Thyroid gland (tissue), 4 donors: ENCODE results near the gene PHACTR3. TPM values are rescaled to one million over a fixed set of nuclear protein-coding genes. Genes with fewer than 3 reads are reported as not detected.

Source experiments
- DNase-seq, 2 donors: peaks; one replicate each; pipeline ENCODE4 v3.0.0-alpha.2; 2019
- H3K27ac ChIP-seq, 3 donors: fragments of 200-600 bp; sonication (generic); 1 replicate in 2 of 3; 2 replicates in 1 of 3; pipeline ENCODE4 v1.5.1; 2016 to 2019; ENCODE audit warnings: mild to moderate bottlenecking in 1 of 3, moderate library complexity in 1 of 3
- H3K27me3 ChIP-seq: fragments of 200-600 bp; sonication (generic); one replicate; pipeline ENCODE4 v1.5.1; 2019
- H3K36me3 ChIP-seq, 2 donors: fragments of 200-600 bp; sonication (generic); one replicate each; pipeline ENCODE4 v1.5.1; 2016 to 2019
- H3K4me1 ChIP-seq, 2 donors: fragments of 200-600 bp; sonication (generic); one replicate each; pipeline ENCODE4 v1.5.1; 2017 to 2019
- H3K4me3 ChIP-seq, 3 donors: fragments of 200-600 bp; sonication (generic); replicated peaks in 1 of 3; 1 replicate in 2 of 3; 2 replicates in 1 of 3; pipeline ENCODE4 v1.5.1; 2016; ENCODE audit warnings: mild to moderate bottlenecking in 1 of 3
- H3K9me3 ChIP-seq: fragments of 200-600 bp; sonication (generic); one replicate; pipeline ENCODE4 v1.5.1; 2017
- CTCF ChIP-seq, 6 experiments: fragments of 200-600 bp in 3 of 6; fragments of 450-650 bp in 3 of 6; sonication (generic) in 3 of 6; IDR thresholded peaks; one replicate each; pipeline ENCODE4 v1.5.1; 2016 to 2019; ENCODE audit warnings: antibody characterized with exemption in 6 of 6, mild to moderate bottlenecking in 2 of 6, inconsistent platforms in 1 of 6, moderate library complexity in 1 of 6
- POLR2A ChIP-seq, 2 donors: fragments of 450-650 bp; IDR thresholded peaks; one replicate each; pipeline ENCODE4 v1.6.1; 2017; ENCODE audit warnings: antibody characterized with exemption in 2 of 2, mild to moderate bottlenecking in 2 of 2, moderate library complexity in 1 of 2
- WGBS, 2 donors: methylation state at CpG; one replicate each; pipeline ENCODE4 v1.1.5; 2017; 5-methylcytosine and 5-hydroxymethylcytosine counted together
- intact Hi-C: fragments of 100-400 bp; cut with DNase I; formaldehyde crosslinking; loops from one replicate; pipeline ENCODE4 v1.15.1; 2023
- total RNA-seq, 4 donors: library from RNA; depleted of rRNA; stranded (reverse); fragments of >200 nt; gene quantifications; one replicate each; pipeline ENCODE4 v1.2.3, GENCODE V29; 2016

The PHACTR3 gene
- total RNA-seq, 4 donors from 2014 or later: 2.4 TPM; not detected in 3

- intact Hi-C loops: no loop called here
- 66 to 69% methylated on average over 9 of the region's 9 CpGs for WGBS, 2 donors
Observed at GRCh38 chr20:59804871-59805665, 200.7 kb downstream of the PHACTR3 start.

GRCh38 chr20:59805786-59806577, 201.6 kb downstream of the PHACTR3 start:
- TF ChIP-seq POLR2A (IDR thresholded peaks at IDR 0.05) (no peak), CTCF (IDR thresholded peaks at IDR 0.05) (no peak)
- no peak for DNase-seq
- 67 to 77% methylated on average over 24 of the region's 26 CpGs for WGBS, 2 donors

More at GRCh38 chr20:59804871-59805665, 200.7 kb downstream of the PHACTR3 start:
- no peaks in the 10 kb centered on the region for H3K4me1 ChIP-seq
- no peak overlapping the region for H3K4me3 ChIP-seq
- TF ChIP-seq CTCF (IDR thresholded peaks at IDR 0.05): no peak
- no peak for TF ChIP-seq POLR2A (IDR thresholded peaks at IDR 0.05)
- no peaks in the 10 kb centered on the region for H3K36me3 ChIP-seq
- no peak overlapping the region for H3K27ac ChIP-seq
- H3K9me3 ChIP-seq: no peaks in the 10 kb centered on the region
- no peaks in the 10 kb centered on the region for H3K27me3 ChIP-seq
- DNase-seq: no peak

GRCh38 chr20:59806578-59806975, 202.2 kb downstream of the PHACTR3 start:
- H3K9me3 ChIP-seq: no peaks in the 10 kb centered on the region
- TF ChIP-seq CTCF (IDR thresholded peaks at IDR 0.05): no peak
- TF ChIP-seq POLR2A (IDR thresholded peaks at IDR 0.05): no peak
- H3K4me1 ChIP-seq: no peaks in the 10 kb centered on the region
- no peaks in the 10 kb centered on the region for H3K36me3 ChIP-seq
- H3K27ac ChIP-seq: no peak overlapping the region
- 93 to 97% methylated on average over 10 of the region's 10 CpGs for WGBS, 2 donors
- H3K27me3 ChIP-seq: no peaks in the 10 kb centered on the region
- H3K4me3 ChIP-seq: no peak overlapping the region
- intact Hi-C loops: no loop called here
- DNase-seq: no peak

More at GRCh38 chr20:59805786-59806577, 201.6 kb downstream of the PHACTR3 start:
- Histone ChIP-seq H3K27me3 (no peaks in the 10 kb centered on the region), H3K9me3 (no peaks in the 10 kb centered on the region), H3K36me3 (no peaks in the 10 kb centered on the region), H3K27ac (no peak overlapping the region), H3K4me3 (no peak overlapping the region), H3K4me1 (no peaks in the 10 kb centered on the region)
- intact Hi-C loops: no loop called here

GRCh38 chr20:59807909-59808728, 203.8 kb downstream of the PHACTR3 start:
- Histone ChIP-seq H3K27me3 (no peaks in the 10 kb centered on the region), H3K4me3 (no peak overlapping the region), H3K27ac (no peak overlapping the region), H3K9me3 (no peaks in the 10 kb centered on the region), H3K36me3 (no peaks in the 10 kb centered on the region), H3K4me1 (no peaks in the 10 kb centered on the region)
- intact Hi-C loops: no loop called here
- no peak for DNase-seq
- TF ChIP-seq POLR2A (IDR thresholded peaks at IDR 0.05): no peak
- no peak for TF ChIP-seq CTCF (IDR thresholded peaks at IDR 0.05)
- WGBS, 2 donors: 89 to 95% methylated on average over 15 to 17 of the region's 17 CpGs
